Activated CD4-positive, alpha-beta T cell treated with anti-CD3 and anti-CD28 coated beads, Interleukin-2, amount 50 U/mL, for 24 hours (primary cell): ENCODE measurements around the gene MLST8.
"Not testable (repeated sequence)": the region's sequence is repeated elsewhere in the genome, so short reads cannot be mapped to it uniquely, and the experiment has no call there.

Experiments
- DNase-seq, 2 donors: peaks; one replicate each; pipeline ENCODE4 v3.0.0-alpha.2; 2020; ENCODE audit warnings: low read depth in 1 of 2, low spot score in 1 of 2

Gene MLST8

DNA sequence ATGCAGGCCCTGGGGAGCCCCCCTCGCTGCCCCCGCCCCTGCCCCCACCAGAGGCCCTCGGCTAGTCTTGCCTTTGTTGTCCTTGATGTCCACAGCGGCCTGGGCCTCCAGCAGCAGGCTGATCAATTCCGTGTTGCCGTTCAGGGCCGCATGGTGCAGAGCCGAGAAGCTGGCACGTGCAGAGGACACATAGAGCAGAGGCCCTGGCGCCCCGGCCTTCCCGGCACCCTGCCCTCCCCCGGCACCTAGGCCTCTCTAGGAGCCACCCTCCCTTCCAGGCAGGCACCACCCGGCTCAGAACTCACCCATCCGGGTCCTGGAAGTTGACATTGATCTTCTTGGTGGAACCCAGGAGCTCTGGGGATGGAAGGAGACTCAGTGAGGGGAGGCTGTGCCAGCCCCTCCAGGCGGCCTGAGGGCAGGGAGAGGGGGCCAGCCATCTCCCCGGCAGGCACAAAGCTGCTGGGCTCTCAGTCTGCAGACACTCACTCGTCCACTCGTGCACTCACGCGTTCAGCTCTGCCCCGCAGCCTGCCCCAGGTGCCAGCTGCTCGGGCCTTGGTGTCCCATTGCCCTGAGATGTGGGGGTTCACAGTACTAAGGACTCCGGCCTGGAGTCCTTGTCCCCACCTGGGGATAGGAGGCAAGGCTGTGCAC lies 15.1 kb upstream of the MLST8 start:
- no peak for DNase-seq

DNA sequence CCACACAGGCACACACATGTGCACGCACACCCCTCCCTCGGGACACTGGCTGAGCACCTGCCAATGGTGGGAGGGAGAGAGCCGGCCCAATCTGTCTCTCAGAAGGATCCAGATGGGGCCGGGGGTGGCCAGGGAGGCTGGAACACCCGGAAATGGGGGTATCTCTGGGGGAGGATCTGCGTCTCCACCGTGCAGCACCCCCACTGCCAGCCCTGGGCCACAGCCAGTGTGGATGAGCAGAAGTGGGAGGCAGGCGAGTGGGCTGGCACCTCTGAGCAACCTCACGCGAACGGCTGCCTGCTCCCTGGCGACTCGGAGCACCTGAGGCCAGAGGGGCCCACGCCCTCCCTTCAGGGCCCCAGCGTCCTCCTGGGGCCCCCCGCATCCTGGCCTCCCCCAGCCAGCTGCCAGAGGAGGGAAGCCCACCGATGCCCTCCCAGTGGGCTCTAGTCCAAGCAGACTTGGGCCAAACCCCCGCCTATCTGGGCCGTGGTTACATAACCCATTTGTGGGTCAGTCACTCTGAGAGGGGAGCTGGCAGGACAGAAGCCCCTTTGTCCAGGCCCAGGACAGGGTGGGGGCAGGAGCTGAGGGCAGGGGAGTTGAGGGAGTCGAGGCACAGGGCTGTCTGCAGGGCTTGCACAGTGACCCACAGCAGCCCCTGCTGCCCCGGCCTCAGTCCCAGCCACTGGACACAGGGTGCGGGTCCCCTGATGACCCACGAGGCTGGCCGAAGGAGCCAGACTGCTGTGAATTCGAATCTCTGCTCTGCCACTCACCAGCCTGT lies 14.4 kb upstream of the MLST8 start:
- DNase-seq: no peak

DNA sequence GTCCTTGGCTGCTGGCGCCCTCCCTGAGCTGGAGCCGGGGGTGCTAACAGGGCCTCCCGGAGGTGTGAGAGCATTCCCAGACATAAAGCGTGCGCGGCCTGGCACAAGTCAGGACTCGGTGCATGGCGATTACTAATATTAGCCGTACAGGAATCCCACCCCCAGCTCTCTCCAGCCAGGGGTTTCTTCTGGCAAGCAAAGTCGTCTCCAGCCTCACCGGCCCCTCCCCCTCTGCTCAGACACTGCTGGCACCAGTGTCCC lies 13.9 kb upstream of the MLST8 start:
- DNase-seq: no peak

DNA sequence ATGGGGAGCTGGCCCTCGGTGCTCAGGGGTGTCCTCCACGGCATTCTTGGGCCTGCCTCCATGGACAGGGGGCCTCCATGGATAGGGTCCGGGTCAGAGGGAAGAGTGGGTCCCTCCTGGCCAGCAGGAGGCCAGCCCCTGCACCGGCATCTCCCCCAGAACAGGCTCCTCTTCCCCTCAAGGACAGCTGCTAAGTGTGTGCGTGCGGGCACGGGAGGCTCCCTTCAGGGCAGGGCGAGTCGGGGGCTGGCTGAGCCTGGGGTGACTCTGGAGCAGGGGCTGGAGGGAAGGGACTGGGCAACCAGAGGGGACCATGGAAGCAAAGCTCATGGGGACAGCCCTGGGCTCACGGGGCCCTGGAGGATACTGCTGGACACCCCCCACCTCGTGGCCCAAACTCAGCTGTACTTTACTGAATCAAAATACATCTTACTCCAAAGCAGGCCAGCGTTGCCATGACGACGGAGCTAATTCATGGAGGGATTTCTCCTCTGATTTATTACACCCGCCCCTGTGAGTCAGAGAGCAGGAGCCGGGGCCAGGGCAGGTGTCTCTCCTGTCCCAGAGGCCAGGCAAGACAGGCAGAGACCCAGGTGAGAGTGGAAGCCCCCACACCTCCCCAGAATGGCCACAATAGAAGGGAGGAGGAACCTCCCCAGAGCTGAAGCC lies 11.0 kb upstream of the MLST8 start:
- no peak for DNase-seq

DNA sequence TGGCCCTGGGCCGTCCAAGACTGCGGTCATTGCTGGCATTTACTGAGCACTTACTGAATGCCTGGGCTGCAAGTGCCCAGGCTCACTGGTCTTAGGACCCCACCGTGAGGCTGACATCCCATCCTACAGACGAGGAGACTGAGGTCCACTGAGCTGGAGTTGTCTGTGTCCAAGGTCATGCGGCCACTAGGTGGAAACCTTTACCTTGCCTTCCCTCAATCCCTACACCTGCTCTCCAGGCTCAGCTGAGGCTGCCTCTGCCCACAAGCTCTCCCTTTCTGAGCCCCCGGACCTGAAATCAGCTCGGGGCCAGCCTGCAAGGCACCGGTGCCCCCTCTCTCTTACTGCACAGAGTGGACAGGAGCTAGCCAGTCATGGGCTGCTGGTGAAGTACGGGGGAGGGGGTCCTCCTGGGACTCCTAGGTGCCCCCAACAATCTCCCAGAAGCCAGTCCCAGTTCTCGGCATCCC lies 10.4 kb upstream of the MLST8 start:
- DNase-seq: no peak

DNA sequence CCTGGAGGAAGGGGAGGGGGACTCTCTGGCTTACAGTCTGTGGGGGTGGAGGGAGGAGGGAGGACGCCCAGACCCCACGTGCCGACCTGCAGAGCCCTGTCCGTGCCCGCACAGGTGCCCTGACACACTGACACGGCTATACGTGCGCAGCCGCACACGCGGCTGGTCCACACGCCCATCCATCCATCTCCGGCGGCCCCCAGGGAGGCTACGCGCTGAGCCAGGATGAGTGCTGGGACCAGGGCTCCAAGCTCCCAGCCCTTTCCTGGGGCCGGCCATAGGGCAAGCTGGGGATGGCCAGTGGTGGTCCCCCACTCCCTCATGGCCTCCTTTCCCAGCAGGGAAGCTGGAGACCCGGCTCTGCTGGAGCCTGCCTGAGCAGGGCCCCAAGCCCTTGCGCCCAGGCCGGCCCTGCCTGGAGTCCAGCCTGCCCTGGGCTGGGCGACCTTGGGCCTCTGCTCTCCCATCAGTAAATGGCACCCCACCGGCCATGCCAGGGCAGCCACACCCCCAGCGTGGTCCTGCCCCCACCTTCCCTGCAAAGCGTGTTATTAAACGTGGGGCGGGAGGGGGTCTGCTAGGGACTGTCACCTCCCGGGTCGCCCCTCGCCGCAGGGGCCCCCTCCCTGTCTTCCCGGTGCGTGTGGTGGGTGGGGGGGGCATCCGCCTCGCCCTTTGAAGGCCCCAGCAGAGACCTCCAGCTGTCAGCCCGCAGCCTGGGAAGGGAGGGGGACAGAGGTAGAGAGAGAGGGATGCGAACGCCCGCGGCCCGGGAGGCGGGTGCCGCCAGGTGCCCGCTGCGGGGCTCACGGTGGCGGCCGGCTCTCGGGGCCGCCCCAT lies 9.7 kb upstream of the MLST8 start:
- DNase-seq: no peak

DNA sequence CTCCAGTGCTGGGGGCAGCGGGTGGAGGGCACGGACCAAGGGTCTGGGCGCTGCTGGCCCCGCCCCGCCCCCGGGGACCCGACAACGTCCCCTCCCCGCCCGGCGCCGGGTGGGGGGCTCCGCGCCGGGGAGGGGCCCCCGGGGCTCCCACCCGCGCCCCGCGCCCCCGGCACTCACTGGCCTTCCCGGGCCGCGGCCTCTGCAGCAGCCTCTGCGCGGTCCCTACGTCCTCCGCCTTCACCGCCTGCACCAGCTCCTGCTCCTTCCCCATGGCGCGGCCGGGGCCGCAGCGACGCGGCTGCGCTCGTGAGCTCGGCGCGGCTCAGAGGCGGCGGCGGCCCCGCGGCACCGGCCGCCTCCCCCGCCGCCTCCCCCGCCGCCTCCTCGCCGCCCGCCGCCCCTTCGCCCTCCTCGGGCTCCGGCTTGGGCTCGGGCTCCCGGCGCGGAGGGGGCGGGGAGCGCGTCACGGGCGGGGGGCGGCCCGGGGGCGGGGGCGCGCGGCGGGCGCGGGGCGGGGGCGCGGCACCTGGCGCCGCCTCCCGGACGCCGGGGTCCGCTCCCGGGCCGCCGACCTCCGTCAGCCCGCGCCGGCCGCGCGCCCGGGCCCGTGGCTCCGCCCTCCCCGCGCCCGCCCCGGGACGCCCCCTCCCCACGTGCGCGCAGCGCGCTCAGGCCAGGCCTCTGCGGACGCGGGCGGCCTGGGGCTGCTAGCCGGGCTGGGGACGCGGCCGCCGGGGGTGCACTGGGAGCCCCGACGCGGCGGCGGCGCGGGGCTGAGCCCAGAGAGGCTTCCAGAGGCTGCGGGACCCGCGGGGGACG lies 8.9 kb upstream of the MLST8 start, which contains the start of gene CASKIN1:
TSS of gene CASKIN1 (minus strand) at position 444 of the 819 bp plus-strand sequence. CDS start at position 271, 173 bp downstream.
- DNase-seq: no peak

DNA sequence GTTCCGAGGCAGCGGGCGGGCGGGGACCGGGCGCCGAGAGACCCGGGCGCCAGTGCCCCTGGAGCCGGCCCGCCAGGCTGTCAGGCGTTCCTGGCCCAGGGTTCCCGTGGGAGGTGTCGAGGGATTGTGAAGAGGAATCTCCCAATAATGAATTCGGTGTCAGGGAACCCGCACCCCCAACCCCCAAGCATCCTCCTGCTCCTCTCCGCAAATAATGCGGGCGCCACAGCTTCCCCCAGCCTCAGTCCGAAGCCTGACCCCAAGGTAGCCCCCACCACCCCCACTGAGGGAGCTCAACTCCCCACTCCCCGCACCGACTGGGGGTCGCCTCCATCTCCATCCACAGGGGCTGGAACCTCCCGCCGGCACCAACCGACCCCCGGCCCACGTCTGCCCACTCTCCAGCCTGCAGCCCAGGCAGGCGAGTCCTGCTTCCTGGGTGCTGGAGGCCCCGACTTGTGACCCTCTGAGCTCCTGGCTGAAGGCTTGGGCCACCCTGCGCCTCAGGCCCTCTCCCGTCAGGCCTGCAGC lies 8.2 kb upstream of the MLST8 start:
- DNase-seq: no peak

DNA sequence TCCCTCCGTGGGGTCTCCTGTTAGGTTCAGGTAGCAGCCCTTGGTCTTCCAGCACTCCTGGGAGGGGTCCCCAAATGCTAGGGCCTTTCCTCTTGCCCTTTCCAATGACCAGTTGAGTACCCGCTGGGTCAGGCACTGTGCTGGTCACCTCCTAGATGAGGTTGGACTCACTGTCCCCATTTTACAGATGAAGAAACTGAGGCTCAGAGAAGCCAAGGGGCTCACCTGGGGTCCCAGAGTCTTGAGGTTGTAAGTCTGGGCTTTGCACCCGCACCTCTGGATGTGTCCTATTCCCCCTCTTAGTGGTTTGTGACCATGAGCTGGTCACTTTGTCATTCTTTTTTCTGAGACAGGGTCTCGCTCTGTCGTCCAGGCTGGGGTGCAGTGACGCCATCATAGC lies 7.5 kb upstream of the MLST8 start:
- DNase-seq: no peak

DNA sequence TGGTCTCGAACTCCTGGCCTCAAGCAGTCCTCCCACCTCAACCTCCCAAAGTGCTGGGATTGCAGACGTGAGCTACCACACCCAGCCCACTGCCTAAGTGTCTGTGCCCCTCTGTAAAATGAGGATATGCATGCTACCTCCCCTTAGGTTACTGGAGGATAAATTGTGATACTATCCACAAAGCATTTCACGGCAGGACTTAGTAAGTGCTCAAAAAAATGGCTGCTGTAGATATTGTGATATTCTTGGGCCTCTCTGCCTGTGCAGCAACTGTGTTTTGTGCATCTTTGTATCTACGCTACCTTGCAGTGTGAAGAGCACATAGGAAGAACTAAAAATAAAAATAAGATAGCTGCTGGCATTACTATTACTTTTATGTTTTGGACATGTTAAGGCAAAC lies 7.0 kb upstream of the MLST8 start:
- DNase-seq: no peak

DNA sequence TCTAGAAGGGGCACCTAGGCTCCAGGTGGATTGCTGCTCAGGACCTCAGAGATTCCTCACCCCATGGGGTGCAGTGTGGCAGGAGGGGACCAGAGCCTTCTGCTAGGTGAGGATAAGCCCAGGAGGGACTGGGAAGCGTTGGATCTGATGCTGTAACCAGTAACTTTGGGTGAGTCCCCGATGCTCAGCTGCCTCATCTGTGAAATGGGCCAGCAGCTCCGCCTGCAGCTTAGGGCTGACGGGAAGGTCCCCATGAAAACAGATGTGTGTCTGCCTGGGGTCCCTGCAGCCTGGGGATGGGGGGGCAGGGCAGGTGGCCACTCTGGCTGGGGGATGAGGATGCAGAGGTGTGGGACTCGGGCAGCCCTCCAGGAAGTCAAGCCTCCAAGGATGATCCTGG lies 6.2 kb upstream of the MLST8 start:
- no peak for DNase-seq

DNA sequence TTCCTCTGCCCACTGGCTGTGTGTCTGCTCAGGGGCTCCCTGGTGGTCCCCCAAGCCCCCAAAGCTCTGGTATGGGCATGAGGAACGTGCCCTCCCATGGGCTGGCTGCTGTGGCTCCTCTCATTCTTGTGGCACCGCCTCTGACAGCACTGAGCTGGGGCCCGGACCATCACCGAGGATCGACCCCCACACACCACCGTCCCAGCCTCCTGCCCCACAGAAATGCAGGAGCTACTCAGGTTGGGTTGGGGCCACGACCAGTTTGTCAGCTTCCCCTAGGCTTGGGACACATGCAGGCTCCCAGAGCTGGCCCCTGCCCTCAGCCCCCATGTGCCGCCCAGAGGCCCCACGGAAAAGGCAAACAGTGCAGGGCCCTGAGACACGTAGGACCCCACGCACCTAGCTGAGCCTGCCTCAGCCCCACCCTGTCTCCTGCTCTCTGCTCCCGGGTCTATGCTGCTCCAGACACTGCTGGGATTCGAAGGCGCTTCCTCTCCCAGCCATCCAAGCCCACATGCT lies 5.6 kb upstream of the MLST8 start:
- DNase-seq: no peak

DNA sequence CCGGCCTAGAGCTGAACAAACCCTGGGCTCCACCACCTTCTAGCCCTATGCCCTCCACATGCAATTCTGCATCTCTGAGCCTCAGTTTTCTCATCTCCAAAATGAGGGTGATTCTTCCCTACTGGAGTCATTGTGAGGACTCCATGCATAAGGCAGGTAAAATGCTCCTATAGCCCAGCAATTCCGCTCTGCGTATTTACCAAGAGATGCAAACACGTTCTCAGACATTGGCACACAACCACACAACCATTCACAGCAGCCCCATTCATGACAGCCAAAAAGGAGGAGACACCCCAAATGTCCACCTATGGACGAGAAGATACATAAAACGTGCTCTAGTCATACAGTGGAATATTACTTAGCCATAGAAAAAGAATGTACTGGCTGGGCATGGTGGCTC lies 4.9 kb upstream of the MLST8 start:
- DNase-seq: no peak

DNA sequence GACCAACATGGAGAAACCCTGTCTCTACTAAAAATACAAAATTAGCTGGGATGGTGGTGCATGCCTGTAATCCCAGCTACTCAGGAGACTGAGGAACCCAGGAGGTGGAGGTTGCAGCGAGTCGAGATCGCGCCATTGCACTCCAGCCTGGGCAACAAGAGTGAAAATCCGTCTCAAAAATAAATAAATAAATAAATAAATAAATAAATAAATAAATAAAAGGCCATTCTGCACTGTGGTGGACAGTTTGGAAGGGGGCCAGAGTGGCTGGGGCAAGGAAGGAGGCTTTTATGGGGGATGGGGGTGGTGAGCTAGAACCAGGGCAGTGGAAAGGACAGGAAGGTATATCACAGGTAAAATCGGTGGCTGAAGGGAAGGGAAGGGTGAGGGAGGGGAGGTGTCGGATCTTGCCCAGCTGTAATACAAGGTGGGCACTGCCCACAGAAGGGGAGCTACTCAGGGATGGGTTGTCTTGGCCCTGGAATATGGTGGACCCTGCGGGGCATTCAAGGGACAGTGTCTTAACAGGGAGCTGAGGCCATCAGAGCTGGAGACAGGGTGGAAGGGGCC lies 2.0 kb upstream of the MLST8 start:
- DNase-seq: not testable (repeated sequence)

DNA sequence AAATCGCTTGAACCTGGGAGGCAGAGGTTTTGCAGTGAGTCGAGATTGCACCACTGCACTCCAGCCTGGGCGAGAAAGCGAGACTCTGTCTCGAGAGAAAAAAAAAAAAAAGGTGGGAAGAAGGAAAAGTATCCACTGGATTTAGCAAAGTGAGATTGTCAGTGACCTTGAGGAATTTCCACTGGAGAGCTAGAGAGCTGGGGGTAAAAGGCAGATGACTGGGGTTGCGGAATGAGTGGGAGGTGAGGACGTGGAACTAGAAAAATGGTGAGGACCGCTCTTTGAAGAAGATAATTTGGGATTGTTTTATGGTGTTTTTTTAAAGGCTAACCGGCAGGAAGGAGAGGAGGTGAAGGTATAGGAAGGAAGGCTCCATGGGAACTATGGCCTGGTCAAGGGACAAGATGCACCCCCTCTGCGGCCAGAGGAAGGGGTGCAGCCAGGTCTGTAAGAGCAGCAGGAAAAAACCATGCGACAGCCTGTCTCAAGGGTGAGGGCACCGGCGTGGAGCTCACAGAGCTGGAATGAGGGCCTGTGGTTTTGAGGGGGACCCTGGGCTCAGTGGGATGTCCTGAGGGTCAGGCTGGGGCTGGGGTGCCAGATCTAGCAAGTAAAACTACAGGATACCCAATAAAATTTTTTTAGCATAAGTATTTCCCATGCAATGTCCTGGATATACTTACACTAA lies 694 bp upstream of the MLST8 start:
- no peak for DNase-seq

DNA sequence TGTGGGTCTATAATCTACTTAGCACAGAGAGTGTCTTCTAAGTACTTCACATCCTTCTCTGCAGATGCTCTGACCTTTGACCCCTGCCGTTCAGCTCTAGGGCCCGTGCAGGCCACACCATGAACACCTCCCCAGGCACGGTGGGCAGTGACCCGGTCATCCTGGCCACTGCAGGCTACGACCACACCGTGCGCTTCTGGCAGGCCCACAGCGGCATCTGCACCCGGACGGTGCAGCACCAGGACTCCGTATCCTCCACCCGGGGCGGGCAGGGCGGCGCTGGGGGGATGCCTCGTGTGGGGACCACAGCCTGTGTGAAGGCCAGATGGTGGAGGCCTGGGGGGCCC lies 686 bp downstream of the MLST8 start:
- DNase-seq: no peak

DNA sequence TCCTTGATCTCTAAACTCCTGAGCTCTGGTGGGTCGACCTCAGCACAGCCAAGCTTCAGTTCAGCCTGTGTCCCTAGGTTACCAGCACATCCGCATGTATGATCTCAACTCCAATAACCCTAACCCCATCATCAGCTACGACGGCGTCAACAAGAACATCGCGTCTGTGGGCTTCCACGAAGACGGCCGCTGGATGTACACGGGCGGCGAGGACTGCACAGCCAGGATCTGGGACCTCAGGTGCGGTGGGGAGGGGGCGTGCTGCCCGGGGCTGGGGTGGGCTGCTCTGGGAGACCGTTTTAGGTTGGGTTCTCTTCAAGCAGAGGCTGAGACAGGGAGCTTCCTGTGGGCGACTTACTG lies 1.1 kb downstream of the MLST8 start:
- DNase-seq: no peak

DNA sequence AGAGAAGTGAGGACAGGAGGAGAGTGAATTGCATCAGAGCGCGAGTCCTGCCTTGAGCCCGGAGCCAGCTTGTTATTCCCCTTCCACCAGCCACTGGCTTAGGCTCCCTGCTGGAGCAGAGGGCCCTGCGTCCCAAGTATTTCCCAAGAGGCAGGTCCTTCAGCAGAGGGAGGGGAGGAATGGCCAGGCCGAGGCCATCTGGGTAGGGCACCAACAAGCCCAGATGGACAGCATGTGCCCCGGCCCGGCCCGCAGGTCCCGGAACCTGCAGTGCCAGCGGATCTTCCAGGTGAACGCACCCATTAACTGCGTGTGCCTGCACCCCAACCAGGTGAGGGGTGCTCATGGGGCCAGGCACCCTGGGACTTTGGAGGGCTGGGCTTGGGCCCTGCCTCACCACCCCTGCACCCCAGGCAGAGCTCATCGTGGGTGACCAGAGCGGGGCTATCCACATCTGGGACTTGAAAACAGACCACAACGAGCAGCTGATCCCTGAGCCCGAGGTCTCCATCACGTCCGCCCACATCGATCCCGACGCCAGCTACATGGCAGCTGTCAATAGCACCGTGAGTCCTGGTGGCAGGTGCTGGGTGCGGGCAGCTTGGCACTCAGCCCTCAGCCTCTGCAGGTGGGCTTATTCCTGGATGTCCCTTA lies 1.7 kb downstream of the MLST8 start:
- no peak for DNase-seq

DNA sequence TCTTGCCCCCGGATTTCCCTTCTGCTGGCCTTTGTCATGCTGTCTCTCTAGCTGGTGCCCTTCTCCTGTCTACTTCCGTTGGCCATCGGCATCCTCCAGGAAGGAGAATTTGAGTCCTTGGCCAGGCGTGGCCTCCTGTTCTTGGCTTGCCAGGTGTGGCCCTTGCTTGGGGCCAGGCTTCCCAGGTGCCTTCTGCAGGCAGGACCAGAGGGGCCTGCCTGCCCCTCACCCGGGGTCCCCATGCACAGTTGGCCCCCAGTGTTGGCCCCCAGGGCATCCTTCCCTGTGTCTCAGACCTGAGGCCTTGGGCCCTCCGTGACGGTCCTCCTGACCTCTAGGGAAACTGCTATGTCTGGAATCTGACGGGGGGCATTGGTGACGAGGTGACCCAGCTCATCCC lies 2.6 kb downstream of the MLST8 start:
- no peak for DNase-seq
